Heart right ventricle (tissue), 16 donors: ENCODE measurements around the gene DNAJC1. TPM values are rescaled to one million over a fixed set of nuclear protein-coding genes. Genes with fewer than 3 reads are reported as not detected.

ENCODE experiments used
- ATAC-seq, 8 donors: fragments of 200-7000 bp; cut with Tn5 transposase; one replicate each; pipeline ENCODE4 v1.9.1; 2020; ENCODE audit warnings: mild to moderate bottlenecking in 8 of 8, moderate library complexity in 8 of 8, moderate number of reproducible peaks in 1 of 8
- DNase-seq, 2 donors: peaks; one replicate each; pipeline ENCODE4 v3.0.0-alpha.2; 2020
- H3K27ac ChIP-seq, 10 donors: fragments of 200-600 bp; sonication (generic) in 2 of 10; one replicate each; pipeline versions ENCODE4 v1.5.0 to v1.8.0; 2020 to 2022; ENCODE audit warnings: mild to moderate bottlenecking in 3 of 10
- H3K27me3 ChIP-seq, 7 donors: fragments of 200-600 bp; one replicate each; pipeline ENCODE4 v1.8.0; 2021 to 2022; ENCODE audit warnings: mild to moderate bottlenecking in 2 of 7
- H3K36me3 ChIP-seq, 9 donors: fragments of 200-600 bp; sonication (generic) in 1 of 9; one replicate each; pipeline versions ENCODE4 v1.5.0 to v1.8.0; 2020 to 2022; ENCODE audit warnings: mild to moderate bottlenecking in 2 of 9
- H3K4me1 ChIP-seq, 9 donors: fragments of 200-600 bp; sonication (generic) in 1 of 9; one replicate each; pipeline versions ENCODE4 v1.5.0 to v1.8.0; 2020 to 2022; ENCODE audit warnings: mild to moderate bottlenecking in 4 of 9
- H3K4me3 ChIP-seq, 10 donors: fragments of 200-600 bp; sonication (generic) in 2 of 10; one replicate each; pipeline versions ENCODE4 v1.5.0 to v1.8.0; 2020 to 2022; ENCODE audit warnings: mild to moderate bottlenecking in 7 of 10, moderate library complexity in 2 of 10
- H3K9me3 ChIP-seq, 11 donors: fragments of 200-600 bp in 10 of 11; sonication (generic) in 2 of 11; one replicate each; pipeline versions ENCODE4 v1.5.0 to v1.8.0; 2013 to 2022; ENCODE audit warnings: mild to moderate bottlenecking in 2 of 11, control low read depth in 1 of 11, moderate library complexity in 1 of 11
- WGBS, 2 donors: extraction: QIAGEN DNeasy Blood & Tissue Kit; methylation state at CpG; one replicate each; pipeline ENCODE4 v1.1.7; 2013; ENCODE audit warnings: inconsistent platforms in 1 of 2; 5-methylcytosine and 5-hydroxymethylcytosine counted together
- intact Hi-C, 10 donors: fragments of 100-400 bp; cut with DNase I; formaldehyde crosslinking; loops; one replicate each; pipeline versions ENCODE4 v1.11.1 to v1.14.2; 2022
- polyA plus RNA-seq, 2 donors: library from polyadenylated mRNA; stranded (reverse); fragments of 200-250 nt; gene quantifications; one replicate each; pipeline ENCODE4 v1.2.3, GENCODE V29; 2013
- total RNA-seq, 10 donors: library from RNA; stranded (reverse); fragmentation: NEBNext Ultra II Directional in 3 of 10; extraction: Animal tissue kit (Norgen Biotek cat#: 25700) in 3 of 10; gene quantifications; one replicate each; pipeline versions ENCODE4 v1.2.1 to v1.2.4, GENCODE V29; 2021 to 2023
- TF ChIP-seq, protein P1 (sequence below), 9 donors: fragments of 200-600 bp; sonication (generic) in 2 of 9; IDR thresholded peaks; one replicate each; pipeline versions ENCODE4 v1.5.0 to v1.8.0; 2021 to 2022; ENCODE audit warnings: antibody characterized with exemption in 9 of 9, mild to moderate bottlenecking in 5 of 9, moderate library complexity in 1 of 9
- donor health status: Arrhythmogenic right ventricular cardiomyopathy.
- donor health status: ischemic (EF 13 %, LVEDD 7.1; RV severe dilation, severe dysfunction).
- donor health status: healthy with polysubstance abuse.
- donor health status: DM: no; HTN: yes; CAD: no.
- donor health status: DM: no; HTN: no; CAD: no.
- donor health status: ischemic (EF 25% LVEDD 6.9; RV normal size, moderate dysfunction).
- donor health status: ischemic (EF 25% LVEDD 5.7; RV mildly dilated, moderate dysfunction).
- donor health status: healthy.
- donor health status: DM: yes; HTN: yes; CAD: no.
- donor health status: Ischemic cardiomyopathy.
- donor health status: ischemic (EF 35%, LVEDD 5.7; RV mildly dilated, moderate dysfunction).
- donor health status: nonischemic (EF 11% LVEDD 7.7; RV severe dilation, severe dysfunction).
- donor health status: DM: yes; HTN: yes; CAD: no.
- donor health status: PGD.
- donor health status: ischemic (EF 29% LVEDD 5.4; RV normal size, mild dysfunction).
- donor health status: nonischemic (EF 23%, LVEDD 6.1; RV moderate dilation, normal function).

Gene DNAJC1
- total and polyA plus RNA-seq, 12 donors = 8.9 to 26.8 (median 11.4) TPM

DNA sequence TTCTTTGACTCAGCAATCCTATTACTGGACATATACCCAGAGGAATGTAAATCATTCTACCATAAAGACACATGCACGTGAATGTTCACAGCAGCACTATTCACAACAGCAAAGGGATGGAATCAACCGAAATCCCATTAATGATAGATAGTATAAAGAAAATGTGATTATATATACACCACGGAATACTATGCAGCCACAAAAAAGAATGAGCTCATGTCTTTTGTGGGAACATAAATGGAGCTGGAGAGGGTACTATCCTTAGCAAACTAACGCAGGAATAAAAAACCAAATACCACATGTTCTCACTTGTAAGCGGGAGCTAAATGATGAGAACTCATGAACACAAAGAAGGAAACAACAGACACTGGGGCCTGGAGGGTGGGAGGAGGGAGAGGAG lies 201.9 kb downstream of the DNAJC1 start:
- 97 to 99% methylated on average over 5 of the region's 5 CpGs for WGBS, 2 donors
- TF ChIP-seq, protein P1, sequence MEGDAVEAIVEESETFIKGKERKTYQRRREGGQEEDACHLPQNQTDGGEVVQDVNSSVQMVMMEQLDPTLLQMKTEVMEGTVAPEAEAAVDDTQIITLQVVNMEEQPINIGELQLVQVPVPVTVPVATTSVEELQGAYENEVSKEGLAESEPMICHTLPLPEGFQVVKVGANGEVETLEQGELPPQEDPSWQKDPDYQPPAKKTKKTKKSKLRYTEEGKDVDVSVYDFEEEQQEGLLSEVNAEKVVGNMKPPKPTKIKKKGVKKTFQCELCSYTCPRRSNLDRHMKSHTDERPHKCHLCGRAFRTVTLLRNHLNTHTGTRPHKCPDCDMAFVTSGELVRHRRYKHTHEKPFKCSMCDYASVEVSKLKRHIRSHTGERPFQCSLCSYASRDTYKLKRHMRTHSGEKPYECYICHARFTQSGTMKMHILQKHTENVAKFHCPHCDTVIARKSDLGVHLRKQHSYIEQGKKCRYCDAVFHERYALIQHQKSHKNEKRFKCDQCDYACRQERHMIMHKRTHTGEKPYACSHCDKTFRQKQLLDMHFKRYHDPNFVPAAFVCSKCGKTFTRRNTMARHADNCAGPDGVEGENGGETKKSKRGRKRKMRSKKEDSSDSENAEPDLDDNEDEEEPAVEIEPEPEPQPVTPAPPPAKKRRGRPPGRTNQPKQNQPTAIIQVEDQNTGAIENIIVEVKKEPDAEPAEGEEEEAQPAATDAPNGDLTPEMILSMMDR (IDR thresholded peaks at IDR 0.05) = no peak
- no peaks in the 10 kb centered on the region for H3K9me3 ChIP-seq
- intact Hi-C loops = no loop called here
- ATAC-seq (no peak), DNase-seq (no peak)
- no peaks in the 10 kb centered on the region for H3K27me3 ChIP-seq
- peaks cover 0 to 9% (median 0%) of the 10 kb centered on the region in 9 donors for H3K4me1 ChIP-seq
- no peak overlapping the region for H3K27ac ChIP-seq
- H3K36me3 ChIP-seq = peaks cover 0 to 6% (median 0%) of the 10 kb centered on the region in 9 donors
- H3K4me3 ChIP-seq = no peak overlapping the region

DNA sequence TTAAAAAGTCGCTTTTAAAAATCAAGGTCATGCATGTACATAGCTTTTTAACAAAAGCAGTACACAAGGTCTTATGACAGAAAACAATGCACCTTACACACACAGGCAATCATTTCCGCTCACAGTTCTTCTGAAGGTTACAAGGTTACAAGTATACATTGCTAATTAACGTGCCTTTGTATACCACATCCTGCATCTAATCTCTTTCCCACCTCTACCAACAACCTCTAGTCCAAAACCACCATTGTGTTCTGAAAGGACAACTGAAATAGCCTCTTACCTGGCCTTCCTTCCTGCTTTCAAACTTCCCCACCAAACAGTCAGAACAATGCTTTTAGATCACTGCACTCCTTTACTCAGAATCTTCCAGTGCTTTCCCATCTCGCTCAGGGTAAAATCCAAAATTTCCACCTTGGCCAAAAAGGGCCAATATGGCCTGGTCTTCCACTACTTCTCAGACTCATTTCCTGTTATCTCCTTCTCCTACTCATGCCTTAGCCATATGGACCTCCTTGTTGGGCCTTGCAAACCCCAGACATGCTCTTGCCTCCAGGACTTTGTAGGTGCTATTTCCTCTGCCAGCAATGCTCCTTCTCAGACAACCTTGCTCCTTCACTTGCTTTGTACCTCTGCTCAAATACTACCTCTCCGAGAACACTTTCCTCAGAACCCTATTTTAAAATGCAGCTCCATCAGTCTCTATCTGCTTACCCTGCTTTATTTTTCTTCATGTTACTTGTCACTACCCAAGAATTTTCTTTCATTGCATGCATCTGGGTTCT lies 205.4 kb downstream of the DNAJC1 start:
- DNase-seq (no peak), ATAC-seq (peak in 7 of 8 donors; percentile 28 to 69 (median 46))
- TF ChIP-seq, protein P1 (IDR thresholded peaks at IDR 0.05) = no peak
- H3K4me1 ChIP-seq = peaks cover 0 to 9% (median 0%) of the 10 kb centered on the region in 9 donors
- peak overlapping the region in 4 of 10 donors; percentile 33 to 69 (median 50) for H3K27ac ChIP-seq
- H3K36me3 ChIP-seq = peaks cover 0 to 14% (median 0%) of the 10 kb centered on the region in 9 donors
- H3K4me3 ChIP-seq = no peak overlapping the region
- H3K27me3 ChIP-seq = no peaks in the 10 kb centered on the region
- intact Hi-C loops = no loop called here
- WGBS, 2 donors = 78 to 80% methylated on average over 5 of the region's 5 CpGs
- no peaks in the 10 kb centered on the region for H3K9me3 ChIP-seq

DNA sequence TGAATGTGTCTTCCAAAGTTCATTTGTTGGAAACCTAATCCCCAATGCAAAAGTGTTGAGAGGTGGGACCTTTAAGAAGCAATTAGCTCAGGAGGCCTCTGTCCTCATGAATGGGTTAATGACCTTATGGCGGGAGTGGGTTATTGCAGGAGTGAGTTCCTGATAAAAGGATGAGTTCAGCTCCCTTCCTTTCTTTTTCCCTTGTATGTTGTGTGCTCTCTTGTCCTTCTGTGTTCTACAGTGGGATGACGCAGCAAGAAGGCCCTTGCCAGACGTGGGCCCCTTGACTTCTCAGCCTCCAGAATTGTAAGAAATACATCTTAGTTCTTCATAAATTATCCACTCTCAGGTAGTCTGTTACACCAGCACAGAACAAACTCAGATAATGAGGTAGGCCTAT lies 206.0 kb downstream of the DNAJC1 start:
- peaks cover 0 to 9% (median 0%) of the 10 kb centered on the region in 9 donors for H3K4me1 ChIP-seq
- ATAC-seq = no peak
- H3K9me3 ChIP-seq = no peaks in the 10 kb centered on the region
- no peaks in the 10 kb centered on the region for H3K27me3 ChIP-seq
- TF ChIP-seq, protein P1 (IDR thresholded peaks at IDR 0.05) = no peak
- DNase-seq = no peak
- intact Hi-C loops = no loop called here
- H3K36me3 ChIP-seq = peaks cover 0 to 18% (median 0%) of the 10 kb centered on the region in 9 donors
- H3K27ac ChIP-seq = peak overlapping the region in 4 of 10 donors; percentile 1 to 69 (median 50)
- 84 to 92% methylated on average over 3 of the region's 3 CpGs for WGBS, 2 donors
- H3K4me3 ChIP-seq = no peak overlapping the region

DNA sequence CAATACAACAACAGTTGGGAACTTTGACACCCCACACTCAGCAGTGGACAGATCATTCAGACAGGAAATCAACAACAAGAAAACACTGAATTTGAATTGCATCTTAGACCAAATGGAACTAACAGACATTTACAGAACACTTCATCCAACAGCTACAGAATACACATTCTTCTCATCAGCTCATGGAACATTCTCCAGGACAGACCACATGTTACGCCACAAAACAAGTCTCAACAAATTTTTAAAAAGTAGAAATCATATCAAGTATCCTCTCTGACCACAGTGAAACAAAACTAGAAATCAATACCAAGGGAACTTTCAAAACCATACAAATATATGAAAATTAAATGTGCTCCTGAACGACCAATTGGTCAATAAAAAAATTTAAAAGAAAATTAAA lies 212.3 kb downstream of the DNAJC1 start:
- Histone ChIP-seq H3K27ac (no peak overlapping the region), H3K27me3 (no peaks in the 10 kb centered on the region), H3K4me1 (no peaks in the 10 kb centered on the region), H3K4me3 (no peak overlapping the region), H3K36me3 (peaks cover 0 to 11% (median 0%) of the 10 kb centered on the region in 9 donors), H3K9me3 (peaks cover 0 to 16% (median 10%) of the 10 kb centered on the region in 11 donors)
- DNase-seq (no peak), ATAC-seq (no peak)
- intact Hi-C loops = no loop called here
- WGBS, 2 donors = 99% methylated on average over 2 of the region's 2 CpGs
- TF ChIP-seq, protein P1 (IDR thresholded peaks at IDR 0.05) = no peak
